HepG2 (cell line): Measurements from ENCODE around the gene MFSD2B. TPM values are rescaled to one million over a fixed set of nuclear protein-coding genes. Genes with fewer than 3 reads are reported as not detected.

ENCODE experiments used
- DMAP1 ChIP-seq: IDR thresholded peaks from 2 replicates; pipeline ENCODE4 v1.6.1; 2016
- KLF11 ChIP-seq: IDR thresholded peaks from 2 replicates; pipeline ENCODE4 v1.6.1; 2016; ENCODE audit warnings: missing compliant biosample characterization
- MEIS1 ChIP-seq: sonication (generic); formaldehyde crosslinking; IDR thresholded peaks from 2 replicates; pipeline ENCODE4 v1.9.0; 2021; ENCODE audit warnings: mild to moderate bottlenecking, missing genetic modification reagents, moderate library complexity, borderline replicate concordance
- MYNN ChIP-seq: sonication (generic); formaldehyde crosslinking; IDR thresholded peaks from 2 replicates; pipeline ENCODE4 v1.4.0; 2020; ENCODE audit warnings: mild to moderate bottlenecking, low read depth, missing genetic modification reagents
- NCOA2 ChIP-seq: sonication (generic); formaldehyde crosslinking; IDR thresholded peaks from 2 replicates; pipeline ENCODE4 v1.8.0; 2022; ENCODE audit warnings: inconsistent platforms
- NFKB2 ChIP-seq: sonication (generic); formaldehyde crosslinking; IDR thresholded peaks from 2 replicates; pipeline ENCODE4 v1.4.0; 2020; ENCODE audit warnings: missing genetic modification reagents, borderline replicate concordance
- NR2F1 ChIP-seq, 2 experiments: fragments of 450-650 bp in 1 of 2; formaldehyde crosslinking in 1 of 2; IDR thresholded peaks; 2 replicates each; pipeline versions ENCODE4 v1.5.0 to v1.6.1; 2016 to 2020; ENCODE audit warnings: mild to moderate bottlenecking in 1 of 2, missing compliant biosample characterization in 1 of 2, missing genetic modification reagents in 1 of 2, moderate library complexity in 1 of 2
- PHF21A ChIP-seq: sonication (generic); formaldehyde crosslinking; IDR thresholded peaks from 2 replicates; pipeline ENCODE4 v1.5.0; 2020; ENCODE audit warnings: mild to moderate bottlenecking, missing genetic modification reagents
- POLR2A ChIP-seq, 2 experiments: IDR thresholded peaks; 2 replicates each; pipeline ENCODE4 v1.6.1; 2011; ENCODE audit warnings: low read depth in 2 of 2, low read length in 2 of 2, mild to moderate bottlenecking in 1 of 2, moderate library complexity in 1 of 2; ENCODE audit not compliant: insufficient read depth in 1 of 2
- RAD51 ChIP-seq: fragments of 450-650 bp; IDR thresholded peaks from 2 replicates; pipeline ENCODE4 v1.6.1; 2016; ENCODE audit warnings: borderline replicate concordance
- YEATS2 ChIP-seq: sonication (generic); formaldehyde crosslinking; IDR thresholded peaks from 2 replicates; pipeline ENCODE4 v1.4.0; 2020; ENCODE audit warnings: missing genetic modification reagents, borderline replicate concordance
- ZNF253 ChIP-seq: sonication (generic); formaldehyde crosslinking; IDR thresholded peaks from 2 replicates; pipeline ENCODE4 v1.8.0; 2022; ENCODE audit warnings: mild to moderate bottlenecking, missing genetic modification reagents, borderline replicate concordance
- ZNF569 ChIP-seq: sonication (generic); formaldehyde crosslinking; IDR thresholded peaks from 2 replicates; pipeline ENCODE4 v1.5.0; 2020; ENCODE audit warnings: mild to moderate bottlenecking, missing genetic modification reagents, moderate library complexity, borderline replicate concordance
- ZNF609 ChIP-seq: sonication (generic); formaldehyde crosslinking; IDR thresholded peaks from 2 replicates; pipeline ENCODE4 v1.4.0; 2020; ENCODE audit warnings: mild to moderate bottlenecking, missing genetic modification reagents, borderline replicate concordance
- ZNF687 ChIP-seq: sonication (generic); formaldehyde crosslinking; IDR thresholded peaks from 2 replicates; pipeline ENCODE4 v1.5.1; 2020; ENCODE audit warnings: mild to moderate bottlenecking, missing genetic modification reagents, moderate library complexity
- polyA plus RNA-seq, 8 experiments: library from polyadenylated mRNA; depleted of rRNA in 3 of 8; stranded (reverse) in 7 of 8; unstranded in 1 of 8; fragments of >200 nt; fragmentation: Illumina TruSeq in 4 of 8; extraction: Trizol in 4 of 8; gene quantifications; 2 replicates each; pipeline versions ENCODE4 v1.2.1 to v1.2.3, GENCODE V29; 2011 to 2016; ENCODE audit warnings: low read depth in 4 of 8, missing spikeins in 1 of 8, mixed read lengths in 1 of 8; ENCODE audit not compliant: insufficient read depth in 1 of 8
- total RNA-seq, 5 experiments: library from RNA; depleted of rRNA; stranded (reverse); fragments of >200 nt; fragmentation: Illumina TruSeq; extraction: Trizol; gene quantifications; 2 replicates each; pipeline ENCODE4 v1.2.3, GENCODE V29; 2016; ENCODE audit warnings: low read depth in 1 of 5
- TF ChIP-seq, protein P1 (sequence below): fragments of 450-650 bp; IDR thresholded peaks from 2 replicates; pipeline ENCODE4 v1.6.1; 2016

MFSD2B gene
- total and polyA plus RNA-seq, 2 of the 13 experiments (the other 11 are each of a cell fraction or from before 2014, with no cell fraction given), result 0.21 to 0.93 TPM

- peak; percentile 92 for TF ChIP-seq PHF21A (CRISPR knock-in tag)
- peak; percentile 30 for TF ChIP-seq ZNF609 (CRISPR knock-in tag)
- TF ChIP-seq POLR2A (IDR thresholded peaks at IDR 0.05; ENCODE audit: insufficient read depth in 1 of 2, low read depth in 2 of 2, low read length in 2 of 2), result peak; percentile 36 to 78; a peak in 2 of 4 replicates
- TF ChIP-seq, protein P1, sequence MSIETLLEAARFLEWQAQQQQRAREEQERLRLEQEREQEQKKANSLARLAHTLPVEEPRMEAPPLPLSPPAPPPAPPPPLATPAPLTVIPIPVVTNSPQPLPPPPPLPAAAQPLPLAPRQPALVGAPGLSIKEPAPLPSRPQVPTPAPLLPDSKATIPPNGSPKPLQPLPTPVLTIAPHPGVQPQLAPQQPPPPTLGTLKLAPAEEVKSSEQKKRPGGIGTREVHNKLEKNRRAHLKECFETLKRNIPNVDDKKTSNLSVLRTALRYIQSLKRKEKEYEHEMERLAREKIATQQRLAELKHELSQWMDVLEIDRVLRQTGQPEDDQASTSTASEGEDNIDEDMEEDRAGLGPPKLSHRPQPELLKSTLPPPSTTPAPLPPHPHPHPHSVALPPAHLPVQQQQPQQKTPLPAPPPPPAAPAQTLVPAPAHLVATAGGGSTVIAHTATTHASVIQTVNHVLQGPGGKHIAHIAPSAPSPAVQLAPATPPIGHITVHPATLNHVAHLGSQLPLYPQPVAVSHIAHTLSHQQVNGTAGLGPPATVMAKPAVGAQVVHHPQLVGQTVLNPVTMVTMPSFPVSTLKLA, result no peak
- no peak for TF ChIP-seq RAD51
- no peak for TF ChIP-seq DMAP1
- TF ChIP-seq ZNF687 (CRISPR knock-in tag), result peak; percentile 88
- 0 out of 2 replicates have a peak, but pooled peaks have one; percentile 54 for TF ChIP-seq MYNN (CRISPR knock-in tag)
- peak; percentile 27; the same call in 1 of the 2 replicates for TF ChIP-seq YEATS2 (CRISPR knock-in tag)
- TF ChIP-seq MEIS1 (CRISPR knock-in tag), result peak; percentile 63; the same call in 1 of the 2 replicates
- peak; percentile 81 for TF ChIP-seq NCOA2 (CRISPR knock-in tag)
- TF ChIP-seq KLF11 (CRISPR knock-in tag), result peak; percentile 42; the same call in 1 of the 2 replicates
- TF ChIP-seq NR2F1 (CRISPR knock-in tag; IDR thresholded peaks at IDR 0.05), result no peak
- TF ChIP-seq ZNF569 (CRISPR knock-in tag), result no peak
- no peak for TF ChIP-seq ZNF253 (CRISPR knock-in tag)
- TF ChIP-seq NFKB2, result peak; percentile 16; the same call in 1 of the 2 replicates
Measured at GRCh38 chr2:24015562-24016375, 5.9 kb downstream of the MFSD2B start (continued).
